B cell (primary cell): ENCODE results near the gene PCDH19. TPM values are rescaled to one million over a fixed set of nuclear protein-coding genes. Genes with fewer than 3 reads are reported as not detected.

Source experiments
- ATAC-seq: fragments of 200-7000 bp; cut with Tn5 transposase; one replicate; pipeline ENCODE4 v1.10.0; 2021; ENCODE audit warnings: low read depth, mild to moderate bottlenecking, moderate number of reproducible peaks, moderate library complexity
- CTCF ChIA-PET: fragments of 350-600 bp; sonication (Branson Sonifier 250); formaldehyde crosslinking; loops from one replicate; lab custom pipeline; 2021; ENCODE audit warnings: antibody characterized with exemption, inconsistent platforms; lab: Charles Lee
- POLR2A ChIA-PET: fragments of 350-600 bp; sonication (Branson Sonifier 250); formaldehyde crosslinking; loops from one replicate; lab custom pipeline; 2021; ENCODE audit warnings: antibody characterized with exemption; lab: Charles Lee
- DNase-seq: peaks from one replicate; pipeline ENCODE4 v3.0.0; 2013
- H2AFZ ChIP-seq: 2 replicates; pipeline ENCODE4 v1.6.1; 2012; ENCODE audit warnings: mild to moderate bottlenecking, low read depth, low read length; ENCODE audit not compliant: insufficient read depth, poor library complexity, severe bottlenecking
- H3K27ac ChIP-seq, 2 donors: 1 replicate in 1 of 2; 2 replicates in 1 of 2; pipeline ENCODE4 v1.5.1; 2012 to 2013; ENCODE audit warnings: low read length in 2 of 2, mild to moderate bottlenecking in 2 of 2, moderate library complexity in 1 of 2
- H3K27me3 ChIP-seq, 4 experiments: fragments of 200-600 bp in 1 of 4; sonication (generic) in 1 of 4; replicated peaks in 1 of 4; 1 replicate in 2 of 4; 2 replicates in 2 of 4; pipeline versions ENCODE4 v1.6.1 to v1.7.0; 2013 to 2016; ENCODE audit warnings: low read length in 3 of 4, mild to moderate bottlenecking in 2 of 4, mixed read lengths in 1 of 4, moderate library complexity in 1 of 4; ENCODE audit not compliant: insufficient read depth in 4 of 4, control insufficient read depth in 3 of 4; ENCODE audit errors: control extremely low read depth in 1 of 4
- H3K36me3 ChIP-seq, 2 experiments: replicated peaks in 1 of 2; 1 replicate in 1 of 2; 2 replicates in 1 of 2; pipeline versions ENCODE4 v1.6.1 to v1.7.1; 2013; ENCODE audit warnings: low read length in 1 of 2; ENCODE audit not compliant: insufficient read depth in 2 of 2, control insufficient read depth in 1 of 2; ENCODE audit errors: control extremely low read depth in 1 of 2, extremely low read depth in 1 of 2
- H3K4me1 ChIP-seq, 2 donors: fragments of 200-600 bp in 1 of 2; sonication (generic) in 1 of 2; 1 replicate in 1 of 2; 2 replicates in 1 of 2; pipeline versions ENCODE4 v1.5.1 to v1.6.1; 2013 to 2017; ENCODE audit warnings: low read length in 2 of 2; ENCODE audit not compliant: control insufficient read depth in 2 of 2, insufficient read depth in 2 of 2
- H3K4me2 ChIP-seq: replicated peaks from 2 replicates; pipeline ENCODE3; 2012; ENCODE audit warnings: mild to moderate bottlenecking, low read depth, low read length; ENCODE audit not compliant: poor library complexity, severe bottlenecking
- H3K4me3 ChIP-seq, 5 experiments: fragments of 200-600 bp in 1 of 5; sonication (generic) in 1 of 5; 1 replicate in 3 of 5; 2 replicates in 2 of 5; pipeline versions ENCODE4 v1.5.1 to v1.7.0; 2011 to 2016; ENCODE audit warnings: low read length in 4 of 5, mild to moderate bottlenecking in 4 of 5, low read depth in 2 of 5, control low read depth in 1 of 5, moderate library complexity in 1 of 5; ENCODE audit not compliant: insufficient read depth in 1 of 5; ENCODE audit errors: control extremely low read depth in 1 of 5, extremely low read depth in 1 of 5
- H3K79me2 ChIP-seq: fragments of 200-600 bp; sonication (generic); one replicate; pipeline ENCODE4 v1.6.0; 2016; ENCODE audit warnings: low read length; ENCODE audit not compliant: control insufficient read depth, insufficient read depth
- H3K9ac ChIP-seq: fragments of 200-600 bp; sonication (generic); 2 replicates; pipeline ENCODE4 v1.6.1; 2017; ENCODE audit warnings: mild to moderate bottlenecking, low read length, moderate library complexity
- H3K9me3 ChIP-seq, 3 donors: one replicate each; pipeline versions ENCODE4 v1.6.1 to v1.7.1; 2013; ENCODE audit warnings: low read length in 2 of 3; ENCODE audit not compliant: control insufficient read depth in 2 of 3, insufficient read depth in 1 of 3; ENCODE audit errors: control extremely low read depth in 1 of 3
- H4K20me1 ChIP-seq: 2 replicates; pipeline ENCODE4 v1.6.0; 2012; ENCODE audit warnings: mild to moderate bottlenecking, low read length; ENCODE audit not compliant: insufficient read depth, control insufficient read depth, poor library complexity, severe bottlenecking
- H3K27ac Mint-ChIP-seq: one replicate; pipeline ENCODE4 v1.8.0; 2021; ENCODE audit warnings: mixed read lengths
- H3K27me3 Mint-ChIP-seq: one replicate; pipeline ENCODE4 v1.8.0; 2021; ENCODE audit warnings: mixed read lengths
- H3K4me1 Mint-ChIP-seq: one replicate; pipeline ENCODE4 v1.8.0; 2021; ENCODE audit warnings: mixed read lengths
- H3K4me3 Mint-ChIP-seq: one replicate; pipeline ENCODE4 v1.8.0; 2021; ENCODE audit warnings: mixed read lengths
- H3K9me3 Mint-ChIP-seq: one replicate; pipeline ENCODE4 v1.8.0; 2022; ENCODE audit warnings: mixed read lengths; ENCODE audit not compliant: insufficient read depth
- EZH2 ChIP-seq: IDR thresholded peaks from 2 replicates; pipeline ENCODE4 v1.6.1; 2012; ENCODE audit warnings: borderline replicate concordance, low read depth, mild to moderate bottlenecking, moderate library complexity, low read length; ENCODE audit not compliant: insufficient read depth, poor library complexity, severe bottlenecking
- WGBS: methylation state at CpG from one replicate; pipeline ENCODE4 v1.1.5; 2013; ENCODE audit warnings: missing lambda C conversion rate; ENCODE audit not compliant: insufficient coverage; 5-methylcytosine and 5-hydroxymethylcytosine counted together
- intact Hi-C: fragments of 100-400 bp; cut with micrococcal nuclease; formaldehyde crosslinking; loops from one replicate; pipeline ENCODE4 v1.10.0; 2022
- polyA plus RNA-seq: library from polyadenylated mRNA; depleted of rRNA; stranded (reverse); fragments of >200 nt; gene quantifications from 2 replicates; pipeline ENCODE4 v1.2.3, GENCODE V29; 2012
- total RNA-seq, 2 donors: library from RNA; stranded (reverse); fragments of 120-200 nt in 1 of 2; gene quantifications; 1 replicate in 1 of 2; 2 replicates in 1 of 2; pipeline versions ENCODE4 v1.2.3 to v1.2.4, GENCODE V29; 2013 to 2022
- TF ChIP-seq, protein P1 (sequence below): fragments of 200-600 bp; IDR thresholded peaks from one replicate; pipeline ENCODE4 v1.8.0; 2022; ENCODE audit warnings: antibody characterized with exemption, mild to moderate bottlenecking

Gene PCDH19
- total and polyA plus RNA-seq, 2 donors (not counting 1 experiment from before 2014, with no cell fraction given), result not detected

DNA sequence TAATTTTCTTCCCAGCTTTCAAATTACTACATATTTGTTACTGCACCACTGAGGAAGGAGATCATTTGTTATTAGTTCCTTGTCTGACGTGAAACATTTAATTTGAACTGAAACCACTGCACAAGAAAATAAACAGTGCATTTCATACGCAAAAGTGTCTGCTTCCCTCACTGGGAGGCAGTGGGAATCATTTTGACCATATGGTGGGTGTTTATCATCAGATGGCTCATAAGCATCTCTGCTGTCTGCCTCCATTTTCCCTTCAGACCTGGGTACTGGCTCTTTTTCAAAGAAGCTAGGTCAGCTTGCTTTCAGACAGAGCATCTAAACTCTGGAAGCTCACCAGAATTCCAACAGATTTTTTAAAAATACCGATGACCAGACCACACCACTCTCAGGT, 135.2 kb downstream of the PCDH19 start:
- WGBS, result no CpG with 5 or more reads among the region's 3 CpGs
- no peak overlapping the region for H3K27ac Mint-ChIP-seq
- DNase-seq (no peak), ATAC-seq (no peak)
- Histone ChIP-seq H4K20me1 (no peaks in the 10 kb centered on the region), H3K4me2 (no peak overlapping the region), H3K9me3 (no peaks in the 10 kb centered on the region), H3K36me3 (no peaks in the 10 kb centered on the region), H3K79me2 (no peaks in the 10 kb centered on the region), H3K4me3 (no peak overlapping the region), H3K9ac (no peak overlapping the region), H3K27ac (no peak overlapping the region), H3K4me1 (no peaks in the 10 kb centered on the region), H2AFZ (no peak overlapping the region), H3K27me3 (no peaks in the 10 kb centered on the region)
- no peaks in the 10 kb centered on the region for H3K9me3 Mint-ChIP-seq
- ChIA-PET POLR2A (no interaction called here), CTCF (no interaction called here)
- H3K4me3 Mint-ChIP-seq, result no peak overlapping the region
- H3K4me1 Mint-ChIP-seq, result no peaks in the 10 kb centered on the region
- TF ChIP-seq EZH2, result no peak
- TF ChIP-seq, protein P1, sequence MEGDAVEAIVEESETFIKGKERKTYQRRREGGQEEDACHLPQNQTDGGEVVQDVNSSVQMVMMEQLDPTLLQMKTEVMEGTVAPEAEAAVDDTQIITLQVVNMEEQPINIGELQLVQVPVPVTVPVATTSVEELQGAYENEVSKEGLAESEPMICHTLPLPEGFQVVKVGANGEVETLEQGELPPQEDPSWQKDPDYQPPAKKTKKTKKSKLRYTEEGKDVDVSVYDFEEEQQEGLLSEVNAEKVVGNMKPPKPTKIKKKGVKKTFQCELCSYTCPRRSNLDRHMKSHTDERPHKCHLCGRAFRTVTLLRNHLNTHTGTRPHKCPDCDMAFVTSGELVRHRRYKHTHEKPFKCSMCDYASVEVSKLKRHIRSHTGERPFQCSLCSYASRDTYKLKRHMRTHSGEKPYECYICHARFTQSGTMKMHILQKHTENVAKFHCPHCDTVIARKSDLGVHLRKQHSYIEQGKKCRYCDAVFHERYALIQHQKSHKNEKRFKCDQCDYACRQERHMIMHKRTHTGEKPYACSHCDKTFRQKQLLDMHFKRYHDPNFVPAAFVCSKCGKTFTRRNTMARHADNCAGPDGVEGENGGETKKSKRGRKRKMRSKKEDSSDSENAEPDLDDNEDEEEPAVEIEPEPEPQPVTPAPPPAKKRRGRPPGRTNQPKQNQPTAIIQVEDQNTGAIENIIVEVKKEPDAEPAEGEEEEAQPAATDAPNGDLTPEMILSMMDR, result no peak
- intact Hi-C loops, result no loop called here
- no peaks in the 10 kb centered on the region for H3K27me3 Mint-ChIP-seq

DNA sequence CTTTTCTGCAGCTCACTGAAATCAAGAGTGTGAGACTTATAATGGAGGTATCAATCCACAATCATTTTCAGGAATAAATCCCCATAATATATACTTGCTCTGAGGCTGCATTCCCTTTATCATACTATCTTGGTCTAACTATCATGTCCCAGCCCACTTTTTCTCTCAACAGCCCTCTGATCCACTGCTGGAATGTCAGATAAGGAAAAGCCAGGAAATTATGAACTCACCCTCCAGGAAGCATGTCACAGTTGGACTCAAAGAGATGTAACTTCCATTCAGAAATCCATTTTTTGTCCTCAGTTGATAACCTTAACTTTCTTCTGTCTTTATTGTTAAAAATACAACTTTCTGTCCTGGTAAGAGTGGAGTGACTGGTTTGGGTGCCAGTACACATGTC, 144.9 kb downstream of the PCDH19 start:
- ATAC-seq (no peak), DNase-seq (no peak)
- intact Hi-C loops, result no loop called here
- no peaks in the 10 kb centered on the region for H4K20me1 ChIP-seq
- H3K9me3 ChIP-seq, result no peaks in the 10 kb centered on the region
- ChIA-PET CTCF (no interaction called here), POLR2A (no interaction called here)
- H3K27ac ChIP-seq, result no peak overlapping the region
- H3K4me1 ChIP-seq, result no peaks in the 10 kb centered on the region
- H3K4me3 Mint-ChIP-seq, result no peak overlapping the region
- H2AFZ ChIP-seq, result no peak overlapping the region
- no peaks in the 10 kb centered on the region for H3K79me2 ChIP-seq
- H3K4me2 ChIP-seq, result no peak overlapping the region
- H3K27me3 ChIP-seq, result no peaks in the 10 kb centered on the region
- no peaks in the 10 kb centered on the region for H3K36me3 ChIP-seq
- H3K9me3 Mint-ChIP-seq, result no peaks in the 10 kb centered on the region
- no peaks in the 10 kb centered on the region for H3K4me1 Mint-ChIP-seq
- H3K27me3 Mint-ChIP-seq, result no peaks in the 10 kb centered on the region
- H3K4me3 ChIP-seq, result no peak overlapping the region
- H3K9ac ChIP-seq, result no peak overlapping the region
- no peak overlapping the region for H3K27ac Mint-ChIP-seq
- TF ChIP-seq, protein P1, result no peak
- TF ChIP-seq EZH2, result no peak
